ENCODE data around the gene MS4A10.

DNA sequence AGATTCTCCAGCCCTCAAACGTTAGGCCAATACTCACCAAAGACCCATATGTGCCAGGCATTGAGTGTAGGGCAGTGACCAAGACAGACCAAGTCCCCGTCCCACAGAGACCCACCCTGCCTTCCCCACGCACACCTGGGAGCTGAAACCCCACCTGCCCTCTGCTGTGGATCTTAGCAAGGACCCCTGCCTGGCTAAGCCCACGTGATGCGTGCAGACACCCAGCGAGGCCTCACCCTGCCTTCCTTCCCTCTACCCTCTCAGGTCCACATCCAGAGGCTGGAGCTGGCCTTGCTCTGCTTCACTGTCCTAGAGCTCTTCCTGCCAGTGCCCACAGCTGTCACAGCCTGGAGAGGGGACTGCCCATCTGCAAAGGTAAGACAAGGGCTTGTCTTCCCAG lies 10.2 kb downstream of the MS4A10 start:
- TF ChIP-seq, protein P1, sequence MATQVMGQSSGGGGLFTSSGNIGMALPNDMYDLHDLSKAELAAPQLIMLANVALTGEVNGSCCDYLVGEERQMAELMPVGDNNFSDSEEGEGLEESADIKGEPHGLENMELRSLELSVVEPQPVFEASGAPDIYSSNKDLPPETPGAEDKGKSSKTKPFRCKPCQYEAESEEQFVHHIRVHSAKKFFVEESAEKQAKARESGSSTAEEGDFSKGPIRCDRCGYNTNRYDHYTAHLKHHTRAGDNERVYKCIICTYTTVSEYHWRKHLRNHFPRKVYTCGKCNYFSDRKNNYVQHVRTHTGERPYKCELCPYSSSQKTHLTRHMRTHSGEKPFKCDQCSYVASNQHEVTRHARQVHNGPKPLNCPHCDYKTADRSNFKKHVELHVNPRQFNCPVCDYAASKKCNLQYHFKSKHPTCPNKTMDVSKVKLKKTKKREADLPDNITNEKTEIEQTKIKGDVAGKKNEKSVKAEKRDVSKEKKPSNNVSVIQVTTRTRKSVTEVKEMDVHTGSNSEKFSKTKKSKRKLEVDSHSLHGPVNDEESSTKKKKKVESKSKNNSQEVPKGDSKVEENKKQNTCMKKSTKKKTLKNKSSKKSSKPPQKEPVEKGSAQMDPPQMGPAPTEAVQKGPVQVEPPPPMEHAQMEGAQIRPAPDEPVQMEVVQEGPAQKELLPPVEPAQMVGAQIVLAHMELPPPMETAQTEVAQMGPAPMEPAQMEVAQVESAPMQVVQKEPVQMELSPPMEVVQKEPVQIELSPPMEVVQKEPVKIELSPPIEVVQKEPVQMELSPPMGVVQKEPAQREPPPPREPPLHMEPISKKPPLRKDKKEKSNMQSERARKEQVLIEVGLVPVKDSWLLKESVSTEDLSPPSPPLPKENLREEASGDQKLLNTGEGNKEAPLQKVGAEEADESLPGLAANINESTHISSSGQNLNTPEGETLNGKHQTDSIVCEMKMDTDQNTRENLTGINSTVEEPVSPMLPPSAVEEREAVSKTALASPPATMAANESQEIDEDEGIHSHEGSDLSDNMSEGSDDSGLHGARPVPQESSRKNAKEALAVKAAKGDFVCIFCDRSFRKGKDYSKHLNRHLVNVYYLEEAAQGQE (IDR thresholded peaks at IDR 0.05; ENCODE audit: unreplicated experiment), result no peak
- no peak for TF ChIP-seq CREB1 (CRISPR knock-in tag; IDR thresholded peaks at IDR 0.05; ENCODE audit: low read depth)
- no peak for TF ChIP-seq POLR2AphosphoS5 (IDR thresholded peaks at IDR 0.05; ENCODE audit: low read depth)
- TF ChIP-seq EZH2 (IDR thresholded peaks at IDR 0.05; ENCODE audit: low read depth, unreplicated experiment), result no peak
- TF ChIP-seq, protein P2, sequence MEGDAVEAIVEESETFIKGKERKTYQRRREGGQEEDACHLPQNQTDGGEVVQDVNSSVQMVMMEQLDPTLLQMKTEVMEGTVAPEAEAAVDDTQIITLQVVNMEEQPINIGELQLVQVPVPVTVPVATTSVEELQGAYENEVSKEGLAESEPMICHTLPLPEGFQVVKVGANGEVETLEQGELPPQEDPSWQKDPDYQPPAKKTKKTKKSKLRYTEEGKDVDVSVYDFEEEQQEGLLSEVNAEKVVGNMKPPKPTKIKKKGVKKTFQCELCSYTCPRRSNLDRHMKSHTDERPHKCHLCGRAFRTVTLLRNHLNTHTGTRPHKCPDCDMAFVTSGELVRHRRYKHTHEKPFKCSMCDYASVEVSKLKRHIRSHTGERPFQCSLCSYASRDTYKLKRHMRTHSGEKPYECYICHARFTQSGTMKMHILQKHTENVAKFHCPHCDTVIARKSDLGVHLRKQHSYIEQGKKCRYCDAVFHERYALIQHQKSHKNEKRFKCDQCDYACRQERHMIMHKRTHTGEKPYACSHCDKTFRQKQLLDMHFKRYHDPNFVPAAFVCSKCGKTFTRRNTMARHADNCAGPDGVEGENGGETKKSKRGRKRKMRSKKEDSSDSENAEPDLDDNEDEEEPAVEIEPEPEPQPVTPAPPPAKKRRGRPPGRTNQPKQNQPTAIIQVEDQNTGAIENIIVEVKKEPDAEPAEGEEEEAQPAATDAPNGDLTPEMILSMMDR (conservative IDR thresholded peaks at IDR 0.05; ENCODE audit: low read depth in 2 of 2), result no peak

Measured in GM23338 (cell line).